Measurements from ENCODE around the gene NTSR1.

The NTSR1 gene

GRCh38 chr20:62755817-62756724 is 47.4 kb downstream of the NTSR1 start:
- no peak for TF ChIP-seq CTCF (IDR thresholded peaks at IDR 0.05)

- no peak for TF ChIP-seq CTCF (IDR thresholded peaks at IDR 0.05)
These were observed 49.7 kb downstream of the NTSR1 start for GRCh38 chr20:62758226-62758912.

- no peak for TF ChIP-seq CTCF (IDR thresholded peaks at IDR 0.05)
These were observed 51.4 kb downstream of the NTSR1 start for GRCh38 chr20:62759981-62760431.

- no peak for TF ChIP-seq CTCF (IDR thresholded peaks at IDR 0.05)
These were observed 51.8 kb downstream of the NTSR1 start for GRCh38 chr20:62760471-62760855.

GRCh38 chr20:62760856-62761758 is 52.5 kb downstream of the NTSR1 start:
- no peak for TF ChIP-seq CTCF (IDR thresholded peaks at IDR 0.05)

GRCh38 chr20:62761759-62762131 is 53.1 kb downstream of the NTSR1 start:
- no peak for TF ChIP-seq CTCF (IDR thresholded peaks at IDR 0.05)

GRCh38 chr20:62762376-62762775 is 53.7 kb downstream of the NTSR1 start:
- no peak for TF ChIP-seq CTCF (IDR thresholded peaks at IDR 0.05)
